GM03348 (cell line): ENCODE results near the gene PAK1.
"Not testable (repeated sequence)": the region's sequence is repeated elsewhere in the genome, so short reads cannot be mapped to it uniquely, and the experiment has no call there.

Experiments used
- DNase-seq: peaks from one replicate; pipeline ENCODE4 v3.0.0; 2012; ENCODE audit warnings: low spot score

PAK1 gene

GRCh38 chr11:77303328-77303727 lies 170.6 kb downstream of the PAK1 start:
- no peak for DNase-seq

- no peak for DNase-seq
Measured at GRCh38 chr11:77302752-77303151, 171.1 kb downstream of the PAK1 start.

- DNase-seq: no peak
Measured at GRCh38 chr11:77301510-77301909, 172.4 kb downstream of the PAK1 start, which contains the start of gene GDPD4. TSS of gene GDPD4 (minus strand) at chr11:77301686. CDS start at chr11:77285137, 16,549 bp downstream.

- no peak for DNase-seq
Measured at GRCh38 chr11:77300695-77301094, 173.2 kb downstream of the PAK1 start.

GRCh38 chr11:77300028-77300427 lies 173.9 kb downstream of the PAK1 start:
- not testable (repeated sequence) for DNase-seq

GRCh38 chr11:77299528-77299993 lies 174.3 kb downstream of the PAK1 start:
- DNase-seq: no peak

- DNase-seq: no peak
Measured at GRCh38 chr11:77294040-77294439, 179.9 kb downstream of the PAK1 start.

- no peak for DNase-seq
Measured at GRCh38 chr11:77289737-77290136, 184.2 kb downstream of the PAK1 start.

GRCh38 chr11:77287615-77288273 lies 186.2 kb downstream of the PAK1 start:
- peak; percentile 90 for DNase-seq

- no peak for DNase-seq
Measured at GRCh38 chr11:77287136-77287535, 186.8 kb downstream of the PAK1 start.

- no peak for DNase-seq
Measured at GRCh38 chr11:77284476-77285468, 189.1 kb downstream of the PAK1 start.

GRCh38 chr11:77283101-77283500 lies 190.8 kb downstream of the PAK1 start:
- no peak for DNase-seq

GRCh38 chr11:77278595-77279506 lies 195.0 kb downstream of the PAK1 start:
- DNase-seq: peak; percentile 34

GRCh38 chr11:77276271-77276670 lies 197.6 kb downstream of the PAK1 start:
- no peak for DNase-seq
